Neuronal stem cell (in vitro differentiated cells): ENCODE data around the gene PAXX.

ENCODE experiments used
- DNase-seq: peaks from one replicate; pipeline ENCODE4 v3.0.0-alpha.2; 2013; ENCODE audit warnings: low spot score
- H2AFZ ChIP-seq: one replicate; pipeline ENCODE4 v1.6.1; 2013; ENCODE audit warnings: mild to moderate bottlenecking, low read length, inconsistent platforms
- H2AK5ac ChIP-seq: 2 replicates; pipeline ENCODE4 v1.6.1; 2013; ENCODE audit warnings: low read depth, mild to moderate bottlenecking, inconsistent platforms, low read length, moderate library complexity, mixed read lengths
- H2BK120ac ChIP-seq: 2 replicates; pipeline ENCODE4 v1.6.1; 2013; ENCODE audit warnings: low read depth, mild to moderate bottlenecking, inconsistent platforms, low read length, moderate library complexity, mixed read lengths
- H2BK12ac ChIP-seq: one replicate; pipeline ENCODE4 v1.6.1; 2013; ENCODE audit warnings: low read length, inconsistent platforms
- H2BK15ac ChIP-seq: 2 replicates; pipeline ENCODE4 v1.6.1; 2013; ENCODE audit warnings: mild to moderate bottlenecking, low read length, inconsistent platforms, mixed read lengths
- H2BK5ac ChIP-seq: one replicate; pipeline ENCODE4 v1.6.1; 2013; ENCODE audit warnings: inconsistent platforms, mild to moderate bottlenecking, low read length, moderate library complexity
- H3K14ac ChIP-seq: one replicate; pipeline ENCODE4 v1.6.1; 2013; ENCODE audit warnings: low read length, inconsistent platforms
- H3K18ac ChIP-seq: 2 replicates; pipeline ENCODE4 v1.6.1; 2013; ENCODE audit warnings: low read length, inconsistent platforms
- H3K23ac ChIP-seq: 2 replicates; pipeline ENCODE4 v1.6.1; 2013; ENCODE audit warnings: low read depth, mild to moderate bottlenecking, mixed read lengths, low read length, inconsistent platforms; ENCODE audit not compliant: poor library complexity
- H3K27ac ChIP-seq: replicated peaks from 3 replicates; pipeline ENCODE4 v1.5.1; 2013; ENCODE audit warnings: low read length, inconsistent platforms
- H3K27me3 ChIP-seq, 3 experiments: 2 replicates each; pipeline ENCODE4 v1.6.1; 2013; ENCODE audit warnings: low read length in 3 of 3, mild to moderate bottlenecking in 2 of 3, inconsistent platforms in 1 of 3, low read depth in 1 of 3, mixed read lengths in 1 of 3, moderate library complexity in 1 of 3; ENCODE audit not compliant: control insufficient read depth in 3 of 3, insufficient read depth in 3 of 3
- H3K36me3 ChIP-seq, 2 donors: replicated peaks in 1 of 2; 2 replicates each; pipeline ENCODE4 v1.6.1; 2013; ENCODE audit warnings: low read length in 2 of 2; ENCODE audit not compliant: control insufficient read depth in 2 of 2, insufficient read depth in 2 of 2
- H3K4ac ChIP-seq: 2 replicates; pipeline ENCODE4 v1.6.1; 2013; ENCODE audit warnings: inconsistent platforms, mild to moderate bottlenecking, low read length, moderate library complexity
- H3K4me1 ChIP-seq, 2 donors: 1 replicate in 1 of 2; 2 replicates in 1 of 2; pipeline ENCODE4 v1.6.1; 2013; ENCODE audit warnings: low read length in 2 of 2, low read depth in 1 of 2; ENCODE audit not compliant: control insufficient read depth in 2 of 2, insufficient read depth in 1 of 2
- H3K4me2 ChIP-seq: one replicate; pipeline ENCODE4 v1.6.1; 2013; ENCODE audit warnings: mild to moderate bottlenecking, low read length, inconsistent platforms; ENCODE audit not compliant: insufficient read depth, poor library complexity, severe bottlenecking
- H3K4me3 ChIP-seq, 2 donors: 2 replicates each; pipeline ENCODE4 v1.5.1; 2013; ENCODE audit warnings: low read length in 2 of 2, mild to moderate bottlenecking in 2 of 2, inconsistent platforms in 1 of 2, moderate library complexity in 1 of 2
- H3K79me1 ChIP-seq: one replicate; pipeline ENCODE4 v1.6.1; 2013; ENCODE audit warnings: low read depth, mild to moderate bottlenecking, inconsistent platforms, low read length, moderate library complexity
- H3K9ac ChIP-seq: one replicate; pipeline ENCODE4 v1.6.1; 2013; ENCODE audit warnings: mild to moderate bottlenecking, low read depth, low read length, inconsistent platforms; ENCODE audit not compliant: poor library complexity
- H3K9me3 ChIP-seq, 2 donors: replicated peaks in 1 of 2; 2 replicates each; pipeline versions ENCODE3 to v1.6.1; 2013; ENCODE audit warnings: low read length in 2 of 2, mild to moderate bottlenecking in 2 of 2, inconsistent platforms in 1 of 2, low read depth in 1 of 2, mixed read lengths in 1 of 2, moderate library complexity in 1 of 2; ENCODE audit not compliant: control insufficient read depth in 2 of 2, insufficient read depth in 1 of 2
- H4K8ac ChIP-seq: one replicate; pipeline ENCODE4 v1.6.1; 2013; ENCODE audit warnings: low read depth, mild to moderate bottlenecking, inconsistent platforms, low read length, moderate library complexity
- H4K91ac ChIP-seq: one replicate; pipeline ENCODE4 v1.6.1; 2013; ENCODE audit warnings: low read length, low read depth, mild to moderate bottlenecking, inconsistent platforms; ENCODE audit not compliant: poor library complexity
- WGBS, 2 donors: extraction: QIAGEN DNeasy Blood & Tissue Kit; methylation state at CpG; one replicate each; pipeline ENCODE4 v1.1.7; 2013; ENCODE audit warnings: missing lambda C conversion rate in 2 of 2, mixed read lengths in 1 of 2; ENCODE audit not compliant: insufficient read length in 2 of 2, insufficient replicate concordance in 1 of 2; ENCODE audit errors: extremely low coverage in 2 of 2; 5-methylcytosine and 5-hydroxymethylcytosine counted together

PAXX gene

GRCh38 chr9:136958473-136958872, 33.7 kb upstream of the PAXX start:
- Histone ChIP-seq H3K4me3 (no peak overlapping the region), H3K4ac (no peak overlapping the region), H2AK5ac (peak overlapping the region; percentile 98), H3K36me3 (no peaks in the 10 kb centered on the region), H4K91ac (no peak overlapping the region), H3K27ac (no peak overlapping the region), H2BK12ac (no peak overlapping the region), H3K4me1 (peaks cover 2 to 4% of the 10 kb centered on the region in 2 donors), H3K4me2 (no peak overlapping the region), H3K27me3 (peaks cover 0 to 28% (median 0%) of the 10 kb centered on the region in 3 experiments), H2BK15ac (no peak overlapping the region), H2BK120ac (no peak overlapping the region), H3K18ac (peak overlapping the region; percentile 71), H3K79me1 (peaks cover 3% of the 10 kb centered on the region), H3K14ac (peak overlapping the region; percentile 47), H4K8ac (no peak overlapping the region), H2AFZ (no peak overlapping the region), H2BK5ac (no peak overlapping the region), H3K9me3 (peaks cover 0 to 1% of the 10 kb centered on the region in 2 donors), H3K23ac (peak overlapping the region; percentile 43), H3K9ac (no peak overlapping the region)
- WGBS, 2 donors: no CpG with 5 or more reads among the region's 7 CpGs
- DNase-seq: no peak

GRCh38 chr9:136958898-136959850, 33.0 kb upstream of the PAXX start:
- Histone ChIP-seq H2BK5ac (peak overlapping the region; percentile 94), H3K9me3 (peaks cover 0 to 1% of the 10 kb centered on the region in 2 donors), H2BK15ac (peak overlapping the region; percentile 98), H3K14ac (no peak overlapping the region), H2AFZ (no peak overlapping the region), H3K27ac (no peak overlapping the region), H3K4me3 (no peak overlapping the region), H3K79me1 (peaks cover 3% of the 10 kb centered on the region), H3K27me3 (peaks cover 0 to 23% (median 0%) of the 10 kb centered on the region in 3 experiments), H2BK12ac (peak overlapping the region; percentile 98), H3K23ac (peak overlapping the region; percentile 80), H3K18ac (peak overlapping the region; percentile 85), H2BK120ac (peak overlapping the region; percentile 47), H4K91ac (no peak overlapping the region), H4K8ac (no peak overlapping the region), H2AK5ac (peak overlapping the region; percentile 98), H3K4me1 (peaks cover 4 to 6% of the 10 kb centered on the region in 2 donors), H3K9ac (peak overlapping the region; percentile 24), H3K4ac (no peak overlapping the region), H3K4me2 (no peak overlapping the region), H3K36me3 (no peaks in the 10 kb centered on the region)
- no CpG with 5 or more reads among the region's 28 CpGs for WGBS, 2 donors
- DNase-seq: no peak

GRCh38 chr9:136960212-136960937, 31.8 kb upstream of the PAXX start:
- Histone ChIP-seq H3K23ac (peak overlapping the region; percentile 73), H3K14ac (peak overlapping the region; percentile 94), H4K91ac (no peak overlapping the region), H3K4me1 (peaks cover 4 to 9% of the 10 kb centered on the region in 2 donors), H2BK5ac (peak overlapping the region; percentile 94), H3K79me1 (peaks cover 3% of the 10 kb centered on the region), H3K36me3 (no peaks in the 10 kb centered on the region), H4K8ac (no peak overlapping the region), H2BK120ac (peak overlapping the region; percentile 47), H3K18ac (peak overlapping the region; percentile 95), H2BK12ac (peak overlapping the region; percentile 16), H3K27me3 (peaks cover 0 to 21% (median 0%) of the 10 kb centered on the region in 3 experiments), H2AK5ac (peak overlapping the region; percentile 98), H3K4ac (no peak overlapping the region), H2BK15ac (peak overlapping the region; percentile 98), H2AFZ (no peak overlapping the region), H3K9ac (peak overlapping the region; percentile 60), H3K4me2 (no peak overlapping the region), H3K27ac (no peak overlapping the region), H3K4me3 (no peak overlapping the region), H3K9me3 (peaks cover 0 to 1% of the 10 kb centered on the region in 2 donors)
- DNase-seq: no peak
- no CpG with 5 or more reads among the region's 19 CpGs for WGBS, 2 donors

GRCh38 chr9:136960938-136961275, 31.3 kb upstream of the PAXX start:
- no peak overlapping the region for H3K4me2 ChIP-seq
- no CpG with 5 or more reads among the region's 15 CpGs for WGBS, 2 donors
- peaks cover 3% of the 10 kb centered on the region for H3K79me1 ChIP-seq
- peak overlapping the region; percentile 65 for H3K23ac ChIP-seq
- DNase-seq: no peak
- H2BK5ac ChIP-seq: peak overlapping the region; percentile 87
- no peaks in the 10 kb centered on the region for H3K36me3 ChIP-seq
- H2BK120ac ChIP-seq: peak overlapping the region; percentile 47
- H4K8ac ChIP-seq: no peak overlapping the region
- H2BK12ac ChIP-seq: peak overlapping the region; percentile 16
- H2AK5ac ChIP-seq: peak overlapping the region; percentile 97
- peak overlapping the region; percentile 67 for H2BK15ac ChIP-seq
- H3K4me3 ChIP-seq: no peak overlapping the region
- H3K27ac ChIP-seq: no peak overlapping the region
- peak overlapping the region; percentile 95 for H3K18ac ChIP-seq
- H3K14ac ChIP-seq: peak overlapping the region; percentile 94
- H3K27me3 ChIP-seq: peaks cover 0 to 21% (median 0%) of the 10 kb centered on the region in 3 experiments
- H3K9ac ChIP-seq: peak overlapping the region; percentile 60
- H3K9me3 ChIP-seq: peaks cover 0 to 1% of the 10 kb centered on the region in 2 donors
- H4K91ac ChIP-seq: no peak overlapping the region
- no peak overlapping the region for H2AFZ ChIP-seq
- peaks cover 5 to 11% of the 10 kb centered on the region in 2 donors for H3K4me1 ChIP-seq
- H3K4ac ChIP-seq: peak overlapping the region; percentile 10
